PFSK-1 (cell line): ENCODE data around the gene PRDM1.

Experiments used
- FOXP2 ChIP-seq: optimal IDR thresholded peaks from 2 replicates; pipeline ENCODE3; 2011; ENCODE audit warnings: borderline replicate concordance, control low read depth, inconsistent platforms; ENCODE audit not compliant: insufficient read depth; ENCODE audit errors: extremely low read length, extremely low read depth
- POLR2AphosphoS5 ChIP-seq: IDR thresholded peaks from 2 replicates; pipeline ENCODE4 v1.6.1; 2012; ENCODE audit warnings: low read depth, mild to moderate bottlenecking, control low read depth, low read length, moderate library complexity
- REST ChIP-seq, 2 experiments: IDR thresholded peaks; 2 replicates each; pipeline versions ENCODE4 v1.6.1 to v1.8.0; 2011 to 2012; ENCODE audit warnings: low read depth in 2 of 2, low read length in 2 of 2, control low read depth in 1 of 2, inconsistent platforms in 1 of 2, mild to moderate bottlenecking in 1 of 2, moderate library complexity in 1 of 2; ENCODE audit not compliant: insufficient read depth in 1 of 2
- SIN3A ChIP-seq: IDR thresholded peaks from 2 replicates; pipeline ENCODE4 v1.6.1; 2012; ENCODE audit warnings: mild to moderate bottlenecking, low read length, moderate library complexity, borderline replicate concordance; ENCODE audit not compliant: insufficient read depth
- TAF1 ChIP-seq: IDR thresholded peaks from 2 replicates; pipeline ENCODE4 v1.6.1; 2012; ENCODE audit warnings: low read length, control low read depth, borderline replicate concordance; ENCODE audit not compliant: insufficient read depth

Gene PRDM1

GRCh38 chr6:106056746-106057390 lies 29.3 kb upstream of the PRDM1 start:
- TF ChIP-seq POLR2AphosphoS5 (no peak), FOXP2 (no peak)

GRCh38 chr6:106059331-106059730 lies 26.8 kb upstream of the PRDM1 start:
- TF ChIP-seq SIN3A (no peak), TAF1 (no peak), POLR2AphosphoS5 (no peak), REST (IDR thresholded peaks at IDR 0.05; ENCODE audit: insufficient read depth in 1 of 2, low read depth in 2 of 2, low read length in 2 of 2) (no peak), FOXP2 (no peak)

GRCh38 chr6:106060167-106060566 lies 26.0 kb upstream of the PRDM1 start:
- TF ChIP-seq FOXP2 (no peak), POLR2AphosphoS5 (no peak), REST (IDR thresholded peaks at IDR 0.05; ENCODE audit: insufficient read depth in 1 of 2, low read depth in 2 of 2, low read length in 2 of 2) (no peak), SIN3A (no peak)

GRCh38 chr6:106063448-106063850 lies 22.7 kb upstream of the PRDM1 start:
- TF ChIP-seq REST (IDR thresholded peaks at IDR 0.05; ENCODE audit: insufficient read depth in 1 of 2, low read depth in 2 of 2, low read length in 2 of 2) (no peak), POLR2AphosphoS5 (no peak)

GRCh38 chr6:106064142-106064541 lies 22.0 kb upstream of the PRDM1 start:
- TF ChIP-seq REST (IDR thresholded peaks at IDR 0.05; ENCODE audit: insufficient read depth in 1 of 2, low read depth in 2 of 2, low read length in 2 of 2): no peak
- no peak for TF ChIP-seq TAF1
- no peak for TF ChIP-seq POLR2AphosphoS5
- no peak for TF ChIP-seq SIN3A
